Measurements from ENCODE around the gene RUFY1.
A peak's percentile ranks its signal among the peaks of the same experiment; 100 is the strongest.

Gene RUFY1

DNA sequence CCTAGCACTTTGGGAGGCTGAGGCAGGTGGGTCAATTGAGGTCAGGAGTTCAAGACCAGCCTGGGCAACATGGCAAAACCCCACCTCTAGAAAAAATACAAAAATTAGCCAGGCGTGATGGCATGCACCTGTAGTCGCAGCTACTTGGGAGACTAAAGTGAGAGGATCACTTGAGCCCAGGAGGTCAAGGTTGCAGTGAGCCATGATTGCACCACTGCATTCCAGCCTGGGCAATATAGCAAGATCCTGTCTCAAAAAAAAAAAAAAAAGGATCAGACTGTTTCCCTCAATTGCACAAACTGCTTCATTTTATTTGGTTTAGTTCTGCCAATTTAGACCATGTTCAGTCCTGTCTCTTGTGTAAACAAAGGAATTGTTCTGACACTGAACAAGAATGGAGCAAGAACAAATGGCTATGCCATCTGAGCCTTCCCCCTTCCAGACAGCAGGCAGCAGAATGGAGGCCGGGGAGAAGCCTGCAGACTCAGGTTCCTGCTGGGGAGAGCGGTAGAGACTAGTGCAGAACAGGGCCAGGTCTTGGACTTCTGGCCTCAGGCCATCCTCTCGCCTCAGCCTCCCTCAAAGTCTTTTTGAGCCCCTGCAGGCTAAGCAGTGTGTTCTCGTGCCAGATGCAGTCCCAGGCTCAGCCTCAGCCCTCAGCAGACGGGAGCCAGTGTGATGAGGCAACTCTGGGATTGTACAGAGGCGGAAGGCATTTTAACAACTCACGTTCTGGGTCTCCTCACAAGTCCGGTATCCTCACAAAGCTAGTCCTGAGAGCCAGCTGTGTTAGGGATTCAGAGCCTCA lies 54.9 kb downstream of the RUFY1 start:
- no peak for DNase-seq (ENCODE audit: low spot score)

DNA sequence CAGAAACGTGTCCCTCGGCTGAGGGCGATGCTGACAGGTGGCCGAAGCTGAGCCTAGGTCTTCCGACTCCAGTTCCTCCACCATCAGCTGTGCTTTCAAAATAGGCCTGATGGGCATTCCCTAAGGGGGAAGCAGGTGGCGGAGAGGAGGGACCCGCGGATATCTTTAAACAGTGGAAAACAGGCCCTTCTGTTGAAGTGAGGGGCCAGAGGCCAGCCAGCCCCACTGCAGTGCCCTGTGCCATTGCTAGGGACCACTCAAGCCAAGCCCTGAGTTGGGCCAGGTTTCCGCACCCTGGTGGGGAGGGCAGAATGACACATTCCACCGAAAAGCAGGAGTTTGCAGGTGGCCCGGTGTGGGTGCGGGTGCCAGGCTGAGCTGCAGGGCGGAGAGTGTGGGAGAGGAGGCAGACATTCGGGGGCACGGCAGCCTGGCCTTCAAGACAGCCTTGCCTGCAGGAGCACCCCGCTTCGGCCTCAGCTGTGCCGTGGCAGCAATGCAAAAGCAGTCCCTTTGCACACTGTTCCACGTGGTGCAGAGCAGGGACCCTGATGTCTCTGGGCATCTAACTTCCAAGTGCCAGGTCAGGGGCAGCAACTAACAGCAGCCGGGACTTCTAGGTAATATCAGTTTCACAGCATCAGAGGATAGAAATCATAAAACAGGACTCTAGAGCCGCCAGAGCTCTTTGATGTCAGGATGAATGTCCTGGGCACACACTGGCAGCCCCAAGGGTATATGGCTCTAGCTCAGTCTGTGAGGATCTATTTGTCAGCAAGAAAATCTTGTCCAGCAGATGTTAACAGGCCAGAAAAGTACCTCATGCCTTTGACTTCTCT lies 55.9 kb downstream of the RUFY1 start:
- DNase-seq (ENCODE audit: low spot score), result no peak

DNA sequence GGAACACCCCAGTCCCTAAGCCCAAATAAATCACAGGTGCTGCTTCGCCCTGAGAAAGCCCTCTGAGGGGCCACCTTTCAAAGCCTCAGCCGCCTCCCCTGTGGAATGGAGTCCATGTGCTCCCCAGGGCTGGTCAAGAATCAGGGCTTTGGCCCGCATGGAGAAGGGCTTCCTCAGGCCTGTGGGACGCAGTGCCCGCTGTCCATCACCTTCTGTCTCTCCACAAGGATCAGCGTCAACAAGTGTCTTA lies 56.5 kb downstream of the RUFY1 start:
- no peak for DNase-seq (ENCODE audit: low spot score)

DNA sequence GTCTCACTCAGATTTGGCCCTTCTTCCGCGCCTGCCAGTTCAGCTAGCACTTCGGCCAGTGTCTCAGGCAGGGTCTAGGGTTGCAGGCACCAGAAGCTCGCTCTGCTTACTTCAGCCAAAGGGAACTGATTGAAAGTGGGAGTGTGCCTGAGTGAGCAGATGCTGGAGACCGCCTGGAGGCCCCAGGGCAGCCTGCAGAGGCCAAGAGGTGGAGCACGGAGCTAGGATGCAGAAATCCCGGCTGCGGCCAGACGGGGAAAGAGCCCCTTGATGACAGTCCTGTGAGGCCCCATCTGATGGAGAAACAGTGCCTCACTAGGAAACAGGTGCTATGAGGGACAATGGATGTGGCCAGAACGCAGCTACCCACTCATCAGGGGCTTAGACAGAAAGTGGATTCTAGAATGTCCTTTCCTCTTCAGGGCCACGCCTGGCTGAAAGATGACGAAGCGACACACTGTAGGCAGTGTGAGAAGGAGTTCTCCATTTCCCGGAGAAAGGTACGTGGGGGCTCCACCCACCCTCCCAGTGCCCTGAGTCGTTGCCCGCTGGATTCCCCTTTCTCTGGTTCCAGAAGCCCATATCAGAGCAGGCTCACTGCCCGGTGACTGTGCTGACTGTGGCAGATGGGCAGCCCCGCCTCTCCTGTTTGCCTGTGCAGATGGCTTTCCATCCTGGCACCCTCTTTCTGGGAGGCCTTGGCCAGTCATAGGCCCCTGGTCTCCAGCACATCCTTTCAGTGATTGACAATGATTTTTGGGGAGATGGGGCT lies 57.0 kb downstream of the RUFY1 start:
- DNase-seq (ENCODE audit: low spot score), result no peak

DNA sequence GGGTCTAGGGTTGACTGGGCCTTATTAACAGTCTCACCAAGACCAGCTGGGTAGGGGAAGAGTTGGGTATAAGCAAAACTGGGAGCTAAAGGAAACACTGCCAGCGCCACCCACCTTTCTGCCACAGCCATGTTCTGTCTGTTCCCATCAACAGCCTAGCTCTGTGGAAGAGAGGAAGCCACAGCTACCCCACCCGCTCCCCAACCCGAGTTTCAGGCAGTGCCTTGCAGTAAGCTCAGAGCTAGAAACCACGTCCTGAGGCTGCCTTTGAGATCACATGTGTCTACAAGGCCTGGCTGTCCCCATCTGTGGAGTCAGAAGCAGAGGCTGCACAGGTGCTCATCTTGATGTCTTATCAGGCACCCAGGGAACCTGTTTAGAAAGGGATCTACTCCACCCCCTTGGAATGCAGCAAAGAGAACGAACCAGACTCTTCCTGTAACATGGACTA lies 57.8 kb downstream of the RUFY1 start:
- no peak for DNase-seq (ENCODE audit: low spot score)

DNA sequence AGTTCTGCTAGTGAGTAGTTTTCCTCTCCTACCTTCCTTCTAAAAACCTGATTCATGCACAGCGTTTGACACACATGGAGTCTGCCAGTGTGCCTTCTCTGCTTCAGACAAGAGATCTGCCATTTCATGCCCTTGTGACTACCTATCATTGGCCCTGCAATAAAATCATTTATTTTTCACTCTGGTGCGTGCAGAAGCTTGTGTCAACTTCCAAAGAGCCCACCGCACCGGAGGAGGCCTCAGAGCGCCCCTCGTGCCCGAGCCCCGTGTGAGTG lies 59.4 kb downstream of the RUFY1 start:
- no peak for DNase-seq (ENCODE audit: low spot score)

DNA sequence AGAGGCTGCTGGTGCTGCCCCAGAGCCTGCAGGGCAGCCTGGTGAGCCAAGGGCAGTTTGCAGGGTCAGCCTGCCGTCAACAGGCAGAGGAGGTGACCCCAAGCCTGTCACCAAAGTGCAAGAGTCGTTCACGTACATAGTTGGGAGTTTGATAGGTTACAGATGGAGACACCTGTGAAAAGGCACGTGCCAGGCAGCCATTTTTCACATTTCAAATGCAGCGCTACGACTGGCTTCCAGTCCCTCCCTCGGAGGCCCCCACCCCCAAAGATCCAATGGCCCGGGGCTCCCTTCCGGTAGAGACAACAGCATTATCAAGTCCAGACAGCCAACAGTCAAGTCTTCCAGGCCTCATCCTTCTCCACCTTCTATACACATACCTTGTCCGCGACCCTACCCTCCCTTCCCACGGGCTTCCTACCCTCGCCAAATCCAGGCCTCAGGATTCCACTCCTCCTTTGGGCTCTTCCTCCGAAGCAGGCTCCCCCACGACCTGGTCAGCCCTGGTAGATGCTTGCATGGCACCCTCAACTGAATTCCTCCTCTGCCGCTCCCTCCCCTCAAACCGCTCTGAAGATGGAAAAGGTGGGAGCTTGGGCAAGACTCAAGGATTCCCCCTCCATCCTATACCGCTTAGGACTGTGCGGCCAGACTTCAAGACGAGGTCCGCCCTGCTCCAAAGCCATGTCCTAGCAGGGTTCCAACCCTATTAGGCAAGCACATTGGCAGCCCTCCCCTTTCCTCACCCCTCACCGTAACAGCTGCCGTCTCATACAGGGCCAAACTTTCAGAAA lies 60.0 kb downstream of the RUFY1 start:
- DNase-seq (ENCODE audit: low spot score), result no peak

DNA sequence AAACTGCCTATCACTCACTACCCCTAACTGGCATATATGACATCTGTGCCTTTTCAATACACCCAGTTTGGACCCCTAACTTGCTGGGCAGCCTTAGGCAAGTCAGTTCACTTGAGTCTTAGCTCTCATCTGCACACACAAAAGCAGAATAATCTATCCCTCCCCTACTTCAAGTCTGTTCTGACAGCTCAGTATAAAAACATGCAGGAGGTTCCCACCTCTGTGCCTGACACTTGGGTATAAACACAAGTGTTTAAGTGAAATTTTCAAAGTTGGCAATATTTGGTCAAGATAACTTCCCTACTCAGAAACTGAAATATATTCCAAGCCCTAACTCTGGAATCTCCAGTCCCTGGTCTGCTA lies 60.5 kb downstream of the RUFY1 start:
- DNase-seq (ENCODE audit: low spot score), result no peak

DNA sequence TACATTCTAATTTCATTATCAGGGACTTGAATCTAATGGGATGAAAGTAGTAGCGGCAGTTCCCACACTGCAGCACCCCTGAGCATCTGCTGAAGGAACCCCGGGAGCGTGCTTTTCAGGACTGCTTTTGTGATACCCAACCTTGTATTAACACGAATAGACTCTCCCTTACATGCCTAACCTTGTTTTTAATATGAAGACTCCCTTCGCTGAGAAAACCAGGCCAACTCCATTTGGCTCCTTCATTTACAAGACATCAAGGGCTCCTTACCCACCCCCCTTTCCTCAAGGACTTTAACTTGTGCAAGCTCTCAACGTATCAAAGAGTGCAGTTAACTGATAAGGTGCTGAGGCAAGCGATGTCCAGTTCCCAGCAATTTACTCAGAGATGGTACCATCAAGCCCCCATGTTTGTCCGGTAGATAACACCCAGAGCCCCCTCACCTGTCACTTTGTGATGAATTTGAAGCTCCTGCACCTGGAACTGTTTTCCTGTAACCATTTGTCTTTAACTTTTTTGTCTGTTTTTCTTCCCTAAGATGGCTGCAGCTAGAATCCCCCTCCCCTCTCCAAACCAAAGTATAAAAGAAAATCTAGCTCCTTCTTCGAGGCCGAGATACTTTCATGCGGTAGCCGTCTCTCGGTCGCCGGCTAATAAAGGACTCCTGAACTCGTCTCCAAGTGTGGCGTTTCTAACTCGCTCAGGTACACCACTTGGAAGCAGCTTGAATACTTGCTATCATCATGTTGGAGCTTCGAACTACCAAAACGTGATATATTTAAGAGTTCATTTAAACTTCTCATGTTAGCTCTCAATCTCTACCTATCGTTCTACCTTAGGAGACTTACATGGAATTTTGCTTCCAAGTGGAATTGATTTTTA lies 62.5 kb downstream of the RUFY1 start:
- DNase-seq (ENCODE audit: low spot score), result no peak

DNA sequence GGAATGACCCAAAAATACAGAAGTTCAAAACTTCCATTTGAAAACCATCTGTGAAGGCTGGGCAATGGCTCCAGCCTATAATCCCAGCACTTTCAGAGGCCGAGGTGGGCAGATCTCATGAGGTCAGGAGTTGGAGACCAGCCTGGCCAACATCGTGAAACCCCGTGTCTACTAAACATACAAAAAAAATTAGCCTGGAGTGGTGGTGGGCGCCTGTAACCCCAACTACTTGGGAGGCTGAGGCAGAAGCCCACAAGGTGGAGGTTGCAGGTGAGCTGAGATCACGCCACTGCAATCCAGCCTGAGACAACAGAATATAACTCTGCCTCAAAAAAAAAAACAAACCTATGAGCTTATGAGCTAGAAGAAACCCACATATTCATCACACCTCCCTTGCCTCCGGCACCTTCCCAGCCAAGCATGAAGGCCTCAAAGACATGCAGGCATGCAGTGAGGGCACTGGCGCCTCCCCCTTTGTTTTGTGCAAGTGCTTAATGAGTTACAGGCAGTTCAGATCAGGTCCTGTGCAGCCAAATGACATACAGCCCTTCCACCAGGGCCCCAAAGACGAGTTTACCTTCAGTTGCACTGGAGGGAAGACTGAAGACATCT lies 63.2 kb downstream of the RUFY1 start:
- DNase-seq (ENCODE audit: low spot score), result no peak

DNA sequence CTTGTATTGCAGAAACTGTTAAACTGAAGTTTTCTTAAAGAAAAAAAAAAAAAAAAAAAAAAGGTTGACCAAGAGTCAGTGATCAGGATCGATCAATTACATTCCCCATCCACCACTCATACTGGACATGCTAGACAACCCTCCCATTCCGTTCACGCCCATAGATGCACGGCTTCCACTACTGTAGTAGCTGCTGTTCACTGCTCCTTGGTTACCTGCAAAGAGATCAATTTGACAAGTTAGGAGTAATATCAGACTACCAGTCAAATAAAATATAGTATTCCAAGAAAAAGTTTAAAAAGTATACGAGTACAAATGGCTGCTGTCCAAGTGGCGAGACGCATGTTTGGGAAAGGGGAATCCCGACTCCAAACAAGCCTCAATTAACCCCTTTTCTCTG lies 64.4 kb downstream of the RUFY1 start:
- DNase-seq (ENCODE audit: low spot score), result no peak

DNA sequence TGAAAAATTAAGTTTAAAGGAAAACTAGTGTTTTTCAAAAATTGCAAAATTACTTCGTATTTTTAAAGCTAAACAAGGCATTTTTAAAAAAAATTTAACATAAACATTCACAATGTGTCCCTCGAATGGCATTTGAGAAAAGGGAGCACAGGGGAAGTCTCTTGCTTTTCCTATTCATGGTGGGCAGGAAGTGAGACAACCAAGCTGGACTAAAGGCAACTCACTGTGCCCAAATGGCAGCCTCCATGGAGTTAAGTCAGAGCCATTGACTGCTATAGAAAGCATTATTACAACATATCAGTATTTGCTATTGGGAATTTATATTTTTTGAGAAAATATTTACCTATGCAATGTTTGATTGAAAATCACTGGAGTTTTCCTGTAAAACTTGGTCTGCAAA lies 64.8 kb downstream of the RUFY1 start:
- no peak for DNase-seq (ENCODE audit: low spot score)

DNA sequence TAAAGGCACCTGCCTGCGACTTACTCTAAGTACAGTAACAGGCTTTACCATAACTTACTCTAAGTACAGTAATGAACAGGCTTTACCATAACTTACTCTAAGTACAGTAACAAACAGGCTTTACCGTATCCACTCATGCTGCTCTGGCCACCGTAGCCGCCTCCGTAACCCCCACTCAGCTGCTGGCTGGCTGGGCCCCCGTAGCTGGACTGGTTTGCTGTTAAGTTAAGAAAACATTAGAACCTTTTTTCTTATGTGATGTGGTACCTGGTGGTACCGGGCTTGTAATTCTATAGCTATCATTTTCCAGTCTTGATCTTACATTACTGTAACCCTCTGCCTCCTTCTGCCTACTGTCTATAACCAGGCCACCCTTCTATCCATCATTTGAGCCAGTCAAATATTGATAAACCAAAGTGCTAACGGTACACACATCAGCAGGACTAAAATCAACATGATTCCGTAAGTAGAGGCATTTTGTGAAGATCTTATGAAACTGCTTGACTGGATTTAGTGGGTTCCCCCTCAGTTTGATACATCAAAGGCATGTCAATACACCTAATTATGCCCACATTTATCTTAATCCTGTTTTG lies 65.7 kb downstream of the RUFY1 start:
- no peak for DNase-seq (ENCODE audit: low spot score)

DNA sequence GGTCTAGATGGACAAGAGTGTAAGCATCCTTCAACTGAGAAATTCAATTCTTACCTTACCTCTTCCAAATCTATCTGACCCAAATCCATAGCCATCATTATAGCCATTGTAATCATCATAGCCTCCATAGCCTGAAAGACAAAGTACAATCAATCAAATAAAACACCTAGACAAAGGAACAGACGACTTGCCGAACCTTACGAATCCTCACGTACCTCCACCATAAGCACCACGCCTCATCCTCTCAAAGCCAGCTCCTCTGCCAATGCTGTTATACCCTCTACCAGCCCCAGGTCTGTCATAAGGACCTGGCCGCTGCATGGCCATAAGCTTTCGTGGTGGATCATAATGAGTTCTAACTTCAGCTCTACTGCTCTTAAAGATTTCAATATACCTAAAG lies 67.6 kb downstream of the RUFY1 start:
- DNase-seq (ENCODE audit: low spot score), result no peak

DNA sequence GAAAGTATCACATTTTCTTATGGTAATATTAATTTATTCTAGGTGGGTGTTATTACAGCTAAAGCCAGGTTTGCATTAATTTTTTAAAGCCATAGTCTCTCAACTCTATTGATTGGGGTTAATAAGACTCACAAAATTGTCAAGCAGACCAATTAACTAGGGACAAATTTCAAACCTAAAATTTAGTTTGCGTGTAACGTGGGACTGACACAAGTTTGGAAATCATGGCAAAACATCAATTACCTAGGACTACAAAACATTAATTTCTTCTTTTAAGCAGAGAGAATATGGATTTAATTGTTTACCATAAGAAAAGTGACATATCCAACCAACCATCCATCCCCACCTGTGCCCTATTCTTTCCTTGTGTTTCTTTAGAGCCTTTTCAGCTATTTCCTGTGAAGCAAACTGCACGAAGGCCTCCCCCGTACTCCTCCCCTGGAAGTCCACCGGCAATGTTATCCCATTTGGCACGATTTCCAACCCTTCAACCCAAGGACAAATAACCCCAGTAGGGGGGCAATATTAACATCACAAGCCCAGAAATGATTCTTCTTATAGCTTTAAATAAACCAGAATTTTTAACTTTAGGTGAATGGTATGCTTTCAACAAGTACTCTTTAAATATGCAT lies 68.7 kb downstream of the RUFY1 start:
- no peak for DNase-seq (ENCODE audit: low spot score)

DNA sequence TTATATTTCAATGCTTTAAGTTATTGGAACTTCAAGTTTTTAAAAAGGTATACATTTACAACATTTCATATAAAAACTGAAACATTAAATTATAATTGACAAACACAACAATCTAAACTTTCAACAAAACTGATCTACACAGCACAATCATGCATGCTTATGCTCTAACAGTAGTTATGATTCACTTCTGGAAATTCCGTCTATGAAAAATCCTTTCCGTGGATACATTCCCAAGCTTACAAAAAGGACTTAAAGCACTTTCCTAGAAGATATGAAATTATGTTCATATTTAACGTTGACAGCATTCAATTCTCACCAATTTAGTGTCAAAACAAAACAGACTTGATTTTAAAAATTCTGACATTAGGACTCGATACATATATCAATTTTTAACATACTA lies 69.4 kb downstream of the RUFY1 start:
- peak; percentile 32 for DNase-seq (ENCODE audit: low spot score)

DNA sequence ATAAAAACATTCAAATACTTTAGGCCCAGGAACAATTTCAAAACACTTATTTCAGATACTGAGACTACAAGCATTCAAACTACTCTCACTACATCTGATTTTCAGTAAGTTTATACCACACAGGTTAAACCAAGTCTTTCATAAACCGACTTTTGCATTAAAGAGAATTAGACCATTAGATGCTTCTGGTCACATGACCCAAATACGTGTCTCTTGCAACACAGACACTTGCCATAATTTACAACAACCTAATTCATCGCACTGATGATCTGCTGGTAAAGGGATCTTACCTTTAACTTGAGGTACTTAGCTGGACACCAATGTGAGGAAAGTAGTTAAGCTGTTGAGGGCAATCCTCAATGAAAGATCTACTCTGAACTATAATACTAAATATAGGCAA lies 69.9 kb downstream of the RUFY1 start:
- DNase-seq (ENCODE audit: low spot score), result peak; percentile 55

DNA sequence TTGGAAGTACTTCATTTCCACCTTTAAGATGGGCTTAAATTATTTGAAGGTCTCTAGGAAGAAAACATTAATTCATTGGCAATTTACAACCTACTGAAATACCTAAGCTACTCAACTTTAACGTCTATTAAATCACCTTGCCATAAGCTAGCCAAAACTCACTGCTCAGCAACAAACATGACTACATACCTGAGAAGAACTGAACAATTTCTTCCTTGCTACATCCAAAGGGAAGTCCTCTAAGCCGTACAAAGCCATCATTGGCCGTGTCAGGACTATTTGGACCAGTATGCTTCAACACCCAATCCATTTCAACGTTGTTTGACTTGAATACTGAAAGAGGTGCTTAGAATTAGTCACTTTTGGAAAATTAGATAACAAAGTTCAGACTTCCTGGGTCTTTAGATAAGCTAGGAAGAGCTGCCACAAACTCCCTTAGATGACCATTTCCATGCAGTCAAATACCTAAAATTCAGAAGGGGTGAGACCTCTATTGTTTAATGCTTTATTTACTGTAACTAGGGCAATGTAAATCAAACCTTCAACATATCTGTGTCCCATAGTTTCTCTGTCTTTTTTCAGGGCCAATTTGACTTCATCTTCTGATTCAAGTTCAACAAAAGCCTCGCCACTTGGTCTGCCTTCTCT lies 70.5 kb downstream of the RUFY1 start:
- peak; percentile 73 for DNase-seq (ENCODE audit: low spot score)

DNA sequence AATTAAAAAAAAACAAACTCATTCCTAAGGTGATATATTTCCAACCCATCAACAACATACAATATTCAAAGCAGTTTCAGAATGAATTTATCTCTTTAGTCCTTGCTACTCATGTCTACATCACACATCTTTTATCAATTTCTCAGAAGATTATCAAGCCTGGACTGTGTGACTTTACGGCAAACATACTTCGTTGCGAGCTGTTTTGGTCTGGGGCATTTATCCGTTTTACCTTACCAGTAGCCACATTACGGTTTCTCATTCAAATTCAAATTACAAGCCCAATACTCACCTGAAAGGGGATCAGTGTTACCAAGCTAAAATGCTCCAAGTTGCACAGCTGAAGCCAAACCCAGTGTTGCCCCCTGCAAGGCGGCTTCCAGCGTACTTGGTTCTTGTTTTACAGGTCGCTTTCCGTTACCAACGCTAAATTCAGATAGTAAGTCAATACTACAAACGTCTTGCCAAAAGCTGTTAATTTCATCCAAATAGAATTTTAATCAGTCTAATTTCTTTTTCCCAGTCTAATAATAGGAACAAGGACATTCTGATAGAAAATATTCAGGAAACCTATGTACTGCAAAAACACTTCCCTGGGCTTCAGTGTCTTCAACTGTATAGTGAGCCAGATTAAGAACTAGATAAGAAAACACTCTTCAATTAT lies 71.3 kb downstream of the RUFY1 start:
- peak; percentile 60 for DNase-seq (ENCODE audit: low spot score)
